ENCODE measurements around the gene KCNJ12.

KCNJ12 gene

DNA sequence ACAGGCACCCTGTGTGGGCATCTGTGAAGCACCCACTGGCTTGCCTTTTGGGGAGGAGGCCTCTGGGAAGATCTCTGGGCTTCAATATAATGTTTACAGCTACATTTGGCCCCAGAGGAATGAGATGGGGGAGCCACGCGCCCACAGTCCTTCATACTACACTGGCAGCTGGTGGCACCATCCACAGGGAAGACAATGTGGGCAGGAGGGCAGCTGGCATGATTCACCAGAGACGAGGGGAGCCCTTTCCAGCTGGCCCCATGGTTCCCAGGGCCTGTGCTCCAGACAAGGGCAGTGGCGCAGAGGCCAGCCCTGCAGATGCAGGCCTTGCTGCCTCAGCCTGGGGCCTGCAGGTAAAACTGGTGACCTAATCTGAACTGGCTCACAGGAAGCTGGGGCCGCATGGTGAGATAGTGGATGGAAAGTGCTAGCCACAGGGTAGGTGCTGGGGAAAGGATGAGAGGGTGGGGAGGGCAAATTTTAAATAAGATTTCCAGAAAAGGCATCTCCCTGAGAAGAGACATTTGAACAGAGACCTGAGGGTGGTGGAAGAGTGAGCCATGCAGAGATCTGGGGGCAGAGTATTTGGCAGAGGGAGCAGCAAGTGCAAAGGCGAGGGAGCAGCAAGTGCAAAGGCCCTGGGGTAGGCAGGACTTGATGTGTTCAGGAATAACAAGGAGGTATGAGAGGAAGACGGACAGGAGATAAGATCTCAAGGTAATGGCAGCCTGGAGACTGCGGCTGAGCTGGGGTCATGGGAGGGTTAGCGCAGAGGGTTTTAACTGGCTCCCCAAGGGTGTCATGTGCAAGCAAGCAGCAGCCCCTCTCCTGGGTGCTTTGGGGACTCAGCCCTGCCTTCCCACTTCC lies 12.1 kb upstream of the KCNJ12 start:
- H3K27me3 Mint-ChIP-seq, result peaks cover 6 to 9% of the 10 kb centered on the region in 2 donors
- no peak overlapping the region for H3K27ac Mint-ChIP-seq
- H3K4me1 Mint-ChIP-seq (ENCODE audit: low read depth in 2 of 2), result peaks cover 0 to 3% of the 10 kb centered on the region in 2 donors
- ATAC-seq (replicated peaks) (no peak), DNase-seq (no peak)
- H3K36me3 Mint-ChIP-seq (ENCODE audit: insufficient read depth), result no peaks in the 10 kb centered on the region
- H3K9me3 Mint-ChIP-seq, result no peaks in the 10 kb centered on the region
- H3K4me3 Mint-ChIP-seq, result no peak overlapping the region

DNA sequence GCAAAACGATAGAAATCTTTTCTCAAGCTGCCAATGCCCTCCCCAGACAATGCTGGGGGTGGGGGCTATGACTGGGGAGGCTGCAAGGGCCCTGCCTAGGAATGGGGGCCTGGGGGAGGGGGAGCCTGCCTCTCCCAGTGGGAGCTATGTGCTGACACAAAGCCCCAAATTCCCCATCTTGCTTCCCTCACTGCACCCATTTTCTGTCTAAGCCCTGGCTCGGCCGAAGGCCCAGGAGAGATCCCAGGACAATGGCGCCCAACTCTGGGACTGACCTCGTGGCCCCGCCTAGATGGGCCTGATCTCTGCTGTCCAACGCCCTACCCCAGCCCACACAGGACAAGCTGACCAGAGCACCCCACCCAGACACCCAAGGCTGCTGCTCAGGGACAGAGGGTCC lies 11.1 kb upstream of the KCNJ12 start:
- no peak overlapping the region for H3K4me3 Mint-ChIP-seq
- DNase-seq (no peak), ATAC-seq (replicated peaks) (no peak)
- no peaks in the 10 kb centered on the region for H3K9me3 Mint-ChIP-seq
- peaks cover 0 to 3% of the 10 kb centered on the region in 2 donors for H3K4me1 Mint-ChIP-seq (ENCODE audit: low read depth in 2 of 2)
- H3K27ac Mint-ChIP-seq, result no peak overlapping the region
- H3K27me3 Mint-ChIP-seq, result peaks cover 6 to 13% of the 10 kb centered on the region in 2 donors
- no peaks in the 10 kb centered on the region for H3K36me3 Mint-ChIP-seq (ENCODE audit: insufficient read depth)

DNA sequence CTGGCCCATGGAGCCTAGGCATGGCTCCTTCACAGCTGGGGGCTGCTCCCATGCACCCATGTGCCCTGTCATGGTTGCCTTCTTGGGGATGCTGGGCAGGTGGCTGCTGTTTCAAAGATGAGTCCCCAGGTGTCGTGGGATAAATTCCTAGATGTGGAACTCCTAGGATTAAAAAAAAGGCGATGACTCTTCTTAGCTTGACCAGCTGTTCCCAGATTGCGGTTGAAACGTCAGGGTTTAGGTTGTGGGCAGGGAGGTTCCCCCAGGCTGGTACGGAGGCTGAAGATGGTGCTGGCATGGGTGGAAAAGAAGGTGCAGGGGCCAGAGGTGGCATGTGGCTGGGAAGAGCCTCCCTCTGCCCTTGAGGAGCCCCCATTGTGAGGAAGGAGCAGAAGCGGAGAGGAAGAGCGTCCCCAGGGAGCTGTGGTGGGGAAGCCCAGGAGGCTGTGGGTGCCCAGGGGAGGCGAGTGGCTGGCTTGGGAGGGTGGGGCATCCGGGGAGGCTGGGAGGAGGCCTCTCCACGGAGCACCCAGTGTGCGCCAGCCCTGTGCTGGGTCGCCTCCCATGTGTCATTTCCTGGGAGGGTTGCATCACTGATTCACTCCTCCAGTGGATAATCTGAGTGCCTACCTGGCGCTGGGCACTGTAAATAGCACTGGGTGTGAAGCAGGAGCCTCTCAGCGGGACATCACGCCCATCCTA lies 7.5 kb upstream of the KCNJ12 start:
- DNase-seq (no peak), ATAC-seq (replicated peaks) (no peak)
- H3K27ac Mint-ChIP-seq, result peak overlapping the region in 1 of 2 donors; percentile 92
- peaks cover 6 to 40% of the 10 kb centered on the region in 2 donors for H3K27me3 Mint-ChIP-seq
- H3K9me3 Mint-ChIP-seq, result no peaks in the 10 kb centered on the region
- peaks cover 0 to 3% of the 10 kb centered on the region in 2 donors for H3K4me1 Mint-ChIP-seq (ENCODE audit: low read depth in 2 of 2)
- H3K36me3 Mint-ChIP-seq (ENCODE audit: insufficient read depth), result no peaks in the 10 kb centered on the region
- no peak overlapping the region for H3K4me3 Mint-ChIP-seq

DNA sequence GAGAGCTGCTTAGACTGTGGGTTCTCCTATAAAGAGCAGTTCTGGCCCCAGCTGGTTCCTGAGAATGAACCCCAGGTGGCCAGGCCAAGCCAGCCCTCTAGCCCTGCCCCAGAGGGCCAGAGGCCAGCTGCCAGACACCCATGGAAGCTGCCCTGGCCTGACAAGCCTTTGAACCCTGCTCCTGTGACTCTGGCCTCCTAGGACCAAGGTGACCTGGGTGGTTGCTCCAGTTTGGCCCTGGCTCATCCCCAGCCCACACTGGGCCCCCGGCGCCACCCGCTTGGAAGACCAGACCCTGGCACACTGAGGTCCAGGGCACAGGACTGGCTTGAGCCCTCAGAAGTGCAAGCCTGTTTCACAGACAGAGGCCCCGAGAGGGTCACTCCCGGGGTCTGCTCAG lies 6.8 kb upstream of the KCNJ12 start:
- DNase-seq, result no peak
- no peak overlapping the region for H3K4me3 Mint-ChIP-seq
- H3K27me3 Mint-ChIP-seq, result peaks cover 6 to 47% of the 10 kb centered on the region in 2 donors
- no peaks in the 10 kb centered on the region for H3K9me3 Mint-ChIP-seq
- H3K36me3 Mint-ChIP-seq (ENCODE audit: insufficient read depth), result no peaks in the 10 kb centered on the region
- peak overlapping the region in 1 of 2 donors; percentile 26 for H3K27ac Mint-ChIP-seq
- peaks cover 0 to 3% of the 10 kb centered on the region in 2 donors for H3K4me1 Mint-ChIP-seq (ENCODE audit: low read depth in 2 of 2)
- ATAC-seq (replicated peaks), result no peak

DNA sequence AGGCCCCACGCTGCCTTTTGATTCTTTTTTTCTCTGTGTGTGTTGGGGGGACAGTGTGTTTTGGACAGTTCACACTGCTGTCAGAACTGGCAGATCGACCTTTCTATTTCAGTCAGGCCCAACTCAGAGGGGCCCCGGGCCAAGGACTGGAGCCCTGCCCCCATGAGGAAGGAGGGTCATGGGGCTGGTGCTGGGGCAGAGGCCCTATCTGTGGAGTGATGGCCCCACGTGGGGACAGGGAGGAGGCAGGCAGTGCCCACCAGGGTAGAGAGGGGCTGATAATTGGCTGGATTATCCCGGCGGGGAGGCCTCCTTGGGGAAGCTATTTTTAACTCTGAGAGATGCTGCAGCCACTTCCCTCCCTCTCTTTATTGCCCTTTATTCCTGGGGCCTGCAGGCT lies 5.7 kb upstream of the KCNJ12 start:
- no peaks in the 10 kb centered on the region for H3K36me3 Mint-ChIP-seq (ENCODE audit: insufficient read depth)
- no peak overlapping the region for H3K27ac Mint-ChIP-seq
- DNase-seq (no peak), ATAC-seq (replicated peaks) (no peak)
- H3K4me3 Mint-ChIP-seq, result no peak overlapping the region
- no peaks in the 10 kb centered on the region for H3K9me3 Mint-ChIP-seq
- peaks cover 12 to 58% of the 10 kb centered on the region in 2 donors for H3K27me3 Mint-ChIP-seq
- peaks cover 0 to 3% of the 10 kb centered on the region in 2 donors for H3K4me1 Mint-ChIP-seq (ENCODE audit: low read depth in 2 of 2)

DNA sequence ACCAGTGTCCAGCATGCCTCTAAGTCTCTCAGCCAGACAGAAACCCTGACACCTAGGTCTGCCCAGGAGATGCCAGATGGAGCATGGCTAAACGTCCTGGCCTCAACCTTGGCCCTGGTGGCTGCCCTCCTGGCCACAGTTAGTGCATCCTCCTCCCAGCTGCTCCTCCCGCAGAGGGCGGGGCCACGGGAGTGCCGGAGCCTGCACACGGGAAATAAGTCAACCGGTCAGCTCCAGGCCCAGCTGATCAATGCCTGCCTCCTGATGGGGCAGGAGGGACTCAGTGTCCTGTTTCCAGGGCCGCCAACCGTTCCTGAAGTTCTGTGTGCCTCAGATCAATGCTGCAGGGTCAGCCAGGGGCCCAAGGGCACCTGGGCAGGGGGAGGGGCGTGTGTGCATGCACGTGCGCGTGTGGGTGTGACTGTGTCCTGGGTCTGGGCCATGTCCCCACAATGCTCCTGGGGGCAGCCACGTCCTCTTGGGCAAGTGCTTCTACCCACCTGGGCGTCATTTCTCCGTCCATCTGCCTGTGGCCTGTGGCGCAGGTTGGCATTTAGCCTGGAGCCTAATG lies 4.6 kb upstream of the KCNJ12 start:
- Mint-ChIP-seq H3K4me3 (no peak overlapping the region), H3K9me3 (no peaks in the 10 kb centered on the region), H3K27me3 (peaks cover 19 to 65% of the 10 kb centered on the region in 2 donors), H3K36me3 (ENCODE audit: insufficient read depth) (no peaks in the 10 kb centered on the region), H3K27ac (no peak overlapping the region), H3K4me1 (ENCODE audit: low read depth in 2 of 2) (peaks cover 4 to 5% of the 10 kb centered on the region in 2 donors)
- ATAC-seq (replicated peaks) (no peak), DNase-seq (no peak)

DNA sequence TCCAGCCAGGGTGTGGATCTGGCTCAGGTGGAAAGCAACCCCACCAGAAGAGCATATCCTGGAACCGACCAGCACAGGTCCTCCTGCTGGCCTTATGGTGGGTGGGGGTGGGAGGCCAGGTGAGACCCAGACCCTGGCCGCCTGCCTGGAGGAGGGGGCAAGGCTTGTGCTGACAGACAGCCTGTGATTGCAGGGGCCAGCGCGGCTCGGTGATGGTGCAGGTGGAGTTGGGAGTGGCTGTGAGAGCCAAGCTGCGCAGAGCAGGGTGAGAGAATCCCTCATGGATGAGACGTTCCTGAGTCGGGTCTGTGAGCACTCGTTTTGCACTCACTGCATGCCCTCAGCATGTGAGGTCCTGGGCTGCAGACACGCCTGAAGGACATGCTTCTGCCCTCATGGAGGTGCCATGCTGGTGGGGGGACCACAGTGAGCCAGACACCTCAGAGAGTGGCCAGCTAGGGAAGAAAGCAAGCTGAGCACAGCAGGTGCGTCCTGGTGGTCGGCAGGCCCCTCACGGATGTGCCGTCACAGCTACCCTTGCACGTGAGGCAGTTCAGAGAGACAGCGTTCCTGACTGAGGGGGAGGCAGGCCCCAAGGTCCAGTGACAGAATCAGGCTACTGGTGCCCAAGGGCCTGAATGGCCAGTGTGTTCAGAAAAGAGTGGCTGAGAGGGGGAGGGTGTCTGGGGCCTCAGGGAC lies 3.8 kb upstream of the KCNJ12 start:
- DNase-seq, result no peak
- Mint-ChIP-seq H3K9me3 (no peaks in the 10 kb centered on the region), H3K4me1 (ENCODE audit: low read depth in 2 of 2) (peaks cover 4 to 8% of the 10 kb centered on the region in 2 donors), H3K27ac (no peak overlapping the region), H3K27me3 (peaks cover 25 to 72% of the 10 kb centered on the region in 2 donors), H3K36me3 (ENCODE audit: insufficient read depth) (no peaks in the 10 kb centered on the region), H3K4me3 (no peak overlapping the region)
- ATAC-seq (replicated peaks), result no peak

DNA sequence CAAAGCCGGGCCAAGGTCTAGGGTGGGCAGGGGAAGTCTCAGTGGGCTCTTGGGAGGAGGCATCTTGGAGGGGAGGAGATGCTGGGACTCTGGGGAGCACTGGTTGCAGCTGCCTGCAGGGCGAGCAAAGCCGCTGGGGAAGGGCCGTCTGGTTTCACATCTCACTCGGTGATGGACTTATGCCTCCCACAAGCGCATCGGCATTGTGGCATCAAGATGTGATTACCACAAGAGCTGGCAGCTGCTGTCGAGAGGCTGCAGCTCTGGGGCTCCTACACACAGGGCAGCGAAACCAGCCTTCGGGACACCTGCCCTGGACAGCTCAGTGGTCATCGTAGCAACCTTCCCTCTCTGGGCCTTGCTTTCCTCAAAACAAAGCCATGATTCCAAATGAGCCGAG lies 3.1 kb upstream of the KCNJ12 start:
- Mint-ChIP-seq H3K4me1 (ENCODE audit: low read depth in 2 of 2) (peaks cover 4 to 12% of the 10 kb centered on the region in 2 donors), H3K9me3 (no peaks in the 10 kb centered on the region), H3K27me3 (peaks cover 25 to 78% of the 10 kb centered on the region in 2 donors), H3K36me3 (ENCODE audit: insufficient read depth) (no peaks in the 10 kb centered on the region), H3K27ac (no peak overlapping the region), H3K4me3 (no peak overlapping the region)
- no peak for ATAC-seq (replicated peaks)
- no peak for DNase-seq

DNA sequence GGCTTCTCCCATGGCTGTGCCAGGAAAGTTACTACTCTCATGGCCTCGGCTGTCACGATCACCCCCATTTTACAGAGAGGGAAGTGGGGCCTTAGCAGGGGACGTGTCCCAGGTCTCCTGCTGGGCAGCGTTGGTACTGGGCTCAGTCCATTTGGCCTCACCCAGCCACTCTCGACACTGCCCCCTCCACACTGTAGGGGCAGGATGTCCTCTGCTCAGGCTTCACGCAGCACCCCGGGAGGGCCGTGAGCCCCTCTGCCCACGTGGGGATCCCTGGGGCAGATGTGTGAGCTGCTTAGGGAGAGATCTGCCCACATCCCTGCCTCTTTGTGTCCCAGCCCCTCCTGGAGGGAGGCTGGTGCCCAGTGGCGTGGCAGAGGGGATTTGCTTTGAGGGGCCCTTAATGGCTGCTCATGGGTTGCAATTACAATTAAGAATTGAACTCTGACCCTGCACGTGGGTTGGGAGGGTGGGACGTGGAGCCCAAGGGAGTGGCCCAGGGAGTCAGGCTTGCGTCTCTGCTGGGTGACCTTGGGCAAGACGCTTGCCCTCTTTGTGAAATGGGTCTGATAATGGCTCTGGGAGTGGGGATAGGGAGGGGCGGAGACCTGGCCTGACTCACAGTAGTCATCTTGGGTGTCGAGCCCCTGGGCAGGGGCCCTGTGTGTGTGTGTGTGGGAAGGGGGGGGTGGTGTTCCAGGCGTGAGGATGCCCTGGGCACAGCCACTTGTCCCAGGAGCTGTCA lies 2.3 kb upstream of the KCNJ12 start:
- peaks cover 4 to 9% of the 10 kb centered on the region in 2 donors for H3K4me1 Mint-ChIP-seq (ENCODE audit: low read depth in 2 of 2)

DNA sequence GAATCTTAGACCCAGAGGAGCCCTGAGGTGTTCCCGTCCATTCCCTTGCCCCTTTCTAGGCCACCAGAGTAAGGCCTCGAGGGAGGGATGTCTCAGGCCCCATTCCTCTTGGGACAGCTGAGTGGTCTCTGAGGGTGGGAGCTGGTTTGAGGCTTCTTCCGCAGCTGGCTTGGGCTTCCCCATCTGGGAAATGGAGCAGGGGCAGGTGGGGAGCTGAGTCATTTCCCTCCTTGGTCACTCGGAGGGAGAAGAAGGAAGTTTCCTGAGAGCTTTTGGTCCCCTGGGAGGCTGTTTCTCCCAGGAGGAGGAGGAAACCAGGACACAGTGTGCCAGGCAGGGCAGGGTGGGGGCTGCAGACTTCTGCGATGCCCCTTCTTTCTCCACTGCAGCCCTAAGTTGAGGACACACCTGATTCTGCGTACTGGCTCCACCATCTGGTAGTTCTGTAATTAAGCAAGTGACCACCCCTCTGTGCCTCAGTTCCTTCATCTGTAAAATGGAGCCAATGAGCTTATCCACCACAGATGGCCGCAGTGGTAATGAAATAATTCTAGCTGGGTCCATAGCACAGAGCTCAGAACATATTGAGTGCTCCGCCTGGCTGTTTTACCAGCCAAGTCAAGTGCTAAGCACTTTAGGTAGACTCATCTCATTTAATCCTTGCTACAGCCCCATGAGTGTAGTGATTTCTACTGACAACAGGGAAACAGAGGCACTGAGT lies 1.6 kb upstream of the KCNJ12 start:
- no peak overlapping the region for H3K4me3 Mint-ChIP-seq
- no peaks in the 10 kb centered on the region for H3K9me3 Mint-ChIP-seq
- H3K36me3 Mint-ChIP-seq (ENCODE audit: insufficient read depth), result no peaks in the 10 kb centered on the region
- H3K4me1 Mint-ChIP-seq (ENCODE audit: low read depth in 2 of 2), result peaks cover 4 to 9% of the 10 kb centered on the region in 2 donors
- DNase-seq (no peak), ATAC-seq (replicated peaks) (no peak)
- H3K27me3 Mint-ChIP-seq, result peaks cover 19 to 75% of the 10 kb centered on the region in 2 donors
- H3K27ac Mint-ChIP-seq, result no peak overlapping the region

More for the DNA sequence above, 2.3 kb upstream of the KCNJ12 start:
- Mint-ChIP-seq H3K9me3 (no peaks in the 10 kb centered on the region), H3K27me3 (peaks cover 19 to 78% of the 10 kb centered on the region in 2 donors), H3K27ac (no peak overlapping the region), H3K4me3 (no peak overlapping the region), H3K36me3 (ENCODE audit: insufficient read depth) (no peaks in the 10 kb centered on the region)
- ATAC-seq (replicated peaks), result no peak
- no peak for DNase-seq

DNA sequence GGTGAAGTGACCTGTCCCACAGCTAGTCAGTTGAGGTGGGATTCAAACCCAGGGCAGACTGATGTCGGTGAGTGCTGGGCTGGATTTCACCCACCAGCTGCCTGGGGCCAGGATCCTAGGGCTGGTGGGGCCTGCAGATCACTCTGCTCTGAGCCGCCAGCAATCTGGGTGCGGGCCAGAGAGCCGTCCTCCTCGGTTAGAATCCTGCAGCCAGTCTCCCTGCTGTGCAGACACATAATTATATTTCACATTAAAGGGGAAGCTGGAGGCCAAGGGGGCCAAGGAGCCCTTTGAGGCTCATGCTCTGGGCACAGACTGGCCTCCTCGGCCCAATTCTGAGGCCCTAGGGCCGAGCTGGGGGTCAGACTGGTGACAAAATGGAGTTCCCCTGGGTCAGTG lies 996 bp upstream of the KCNJ12 start:
- H3K4me3 Mint-ChIP-seq, result peak overlapping the region; percentile 14 to 41
- peaks cover 4 to 9% of the 10 kb centered on the region in 2 donors for H3K4me1 Mint-ChIP-seq (ENCODE audit: low read depth in 2 of 2)

DNA sequence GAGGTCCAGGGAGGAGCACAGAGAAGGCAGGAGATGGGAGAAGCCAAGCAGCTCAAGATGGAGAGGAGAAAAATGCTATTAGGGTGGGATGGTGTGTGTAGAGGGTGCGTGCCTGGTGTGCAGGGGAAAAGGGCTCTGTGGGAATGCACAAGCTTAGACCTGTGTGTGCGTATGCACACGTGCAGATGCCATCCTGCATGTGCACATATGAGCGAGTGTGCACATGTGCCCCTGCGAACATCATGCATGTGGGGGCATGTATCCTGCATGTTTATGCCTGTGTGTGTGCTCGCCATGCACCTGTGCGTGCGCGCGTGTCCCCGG lies 438 bp upstream of the KCNJ12 start:
- ATAC-seq (replicated peaks) (no peak), DNase-seq (no peak)
- Mint-ChIP-seq H3K36me3 (ENCODE audit: insufficient read depth) (no peaks in the 10 kb centered on the region), H3K4me3 (peak overlapping the region; percentile 14 to 41), H3K27ac (no peak overlapping the region), H3K27me3 (peaks cover 19 to 82% of the 10 kb centered on the region in 2 donors), H3K9me3 (no peaks in the 10 kb centered on the region), H3K4me1 (ENCODE audit: low read depth in 2 of 2) (peaks cover 4 to 9% of the 10 kb centered on the region in 2 donors)

More for the DNA sequence above, 996 bp upstream of the KCNJ12 start:
- Mint-ChIP-seq H3K9me3 (no peaks in the 10 kb centered on the region), H3K27ac (no peak overlapping the region), H3K36me3 (ENCODE audit: insufficient read depth) (no peaks in the 10 kb centered on the region), H3K27me3 (peaks cover 19 to 78% of the 10 kb centered on the region in 2 donors)
- ATAC-seq (replicated peaks), result no peak
- DNase-seq, result no peak

Data from effector memory CD8-positive, alpha-beta T cell (primary cell).